Measurements from ENCODE around the gene SPON1. TPM values are rescaled to one million over a fixed set of nuclear protein-coding genes. Genes with fewer than 3 reads are reported as not detected.

Gene SPON1
- total RNA-seq, 1 experiment from 2014 or later: 6.4 TPM

- peak overlapping the region; percentile 87; the same call in 1 of the 2 replicates for H3K27ac Mint-ChIP-seq
Measured at GRCh38 chr11:14230407-14230806, 267.9 kb downstream of the SPON1 start.

More at GRCh38 chr11:14230407-14230806, 267.9 kb downstream of the SPON1 start:
- ChIA-PET POLR2A (no interaction called here), CTCF (interaction anchor here (0.8 to 1.5 kb wide), 6 partner anchors 18 to 458 kb away, joined by 3 to 4 read pairs (median 3); partner anchors contain the start of gene SPON1)
- Mint-ChIP-seq H3K4me1 (peaks cover 34% of the 10 kb centered on the region), H3K36me3 (peaks cover 4% of the 10 kb centered on the region; the same call in 1 of the 2 replicates), H3K9me3 (peaks cover 5% of the 10 kb centered on the region), H3K4me3 (peak overlapping the region; percentile 50), H3K27me3 (ENCODE audit: low read depth) (no peaks in the 10 kb centered on the region; the same call in 1 of the 2 replicates)
- no peak for TF ChIP-seq ARID4B (CRISPR knock-in tag; IDR thresholded peaks at IDR 0.05; ENCODE audit: borderline replicate concordance)
- TF ChIP-seq AR (CRISPR knock-in tag; IDR thresholded peaks at IDR 0.05): no peak
- TF ChIP-seq, protein P1, sequence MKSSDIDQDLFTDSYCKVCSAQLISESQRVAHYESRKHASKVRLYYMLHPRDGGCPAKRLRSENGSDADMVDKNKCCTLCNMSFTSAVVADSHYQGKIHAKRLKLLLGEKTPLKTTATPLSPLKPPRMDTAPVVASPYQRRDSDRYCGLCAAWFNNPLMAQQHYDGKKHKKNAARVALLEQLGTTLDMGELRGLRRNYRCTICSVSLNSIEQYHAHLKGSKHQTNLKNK (CRISPR knock-in tag; IDR thresholded peaks at IDR 0.05): no peak
- TF ChIP-seq HMGXB4 (CRISPR knock-in tag; IDR thresholded peaks at IDR 0.05): no peak
- no peak for TF ChIP-seq EMX1 (CRISPR knock-in tag; IDR thresholded peaks at IDR 0.05)
- TF ChIP-seq NFE2L1 (CRISPR knock-in tag; IDR thresholded peaks at IDR 0.05): no peak
- TF ChIP-seq, protein P2, sequence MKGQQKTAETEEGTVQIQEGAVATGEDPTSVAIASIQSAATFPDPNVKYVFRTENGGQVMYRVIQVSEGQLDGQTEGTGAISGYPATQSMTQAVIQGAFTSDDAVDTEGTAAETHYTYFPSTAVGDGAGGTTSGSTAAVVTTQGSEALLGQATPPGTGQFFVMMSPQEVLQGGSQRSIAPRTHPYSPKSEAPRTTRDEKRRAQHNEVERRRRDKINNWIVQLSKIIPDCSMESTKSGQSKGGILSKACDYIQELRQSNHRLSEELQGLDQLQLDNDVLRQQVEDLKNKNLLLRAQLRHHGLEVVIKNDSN (CRISPR knock-in tag; IDR thresholded peaks at IDR 0.05): no peak
- no peak for TF ChIP-seq SMAD3 (CRISPR knock-in tag; IDR thresholded peaks at IDR 0.05; ENCODE audit: borderline replicate concordance)
- no peak for TF ChIP-seq NR3C1 (CRISPR knock-in tag; conservative IDR thresholded peaks at IDR 0.05; ENCODE audit: low read depth)
- TF ChIP-seq CREB1 (CRISPR knock-in tag; IDR thresholded peaks at IDR 0.05): no peak
- TF ChIP-seq ZBTB21 (CRISPR knock-in tag; IDR thresholded peaks at IDR 0.05; ENCODE audit: borderline replicate concordance): no peak
- TF ChIP-seq RELA (CRISPR knock-in tag; IDR thresholded peaks at IDR 0.05; ENCODE audit: borderline replicate concordance): no peak
- TF ChIP-seq NFYB (CRISPR knock-in tag; conservative IDR thresholded peaks at IDR 0.05; ENCODE audit: low read depth): no peak
- TF ChIP-seq ATF3 (CRISPR knock-in tag; conservative IDR thresholded peaks at IDR 0.05): no peak
- DNase-seq (ENCODE audit: low spot score) (no peak), ATAC-seq (peak; percentile 33)
